GM21423 (cell line): ENCODE results near the gene HOXA3.

ENCODE experiments used
- ATAC-seq: cut with Tn5 transposase; IDR thresholded peaks from one replicate; pipeline ENCODE4 v1.9.1; 2021; ENCODE audit warnings: mild to moderate bottlenecking, moderate library complexity; ENCODE audit not compliant: unreplicated experiment

The HOXA3 gene

GRCh38 chr7:27189997-27190748 is 37.8 kb upstream of the HOXA3 start:
- ATAC-seq: no peak

- no peak for ATAC-seq
Measured at GRCh38 chr7:27189295-27189996, 37.1 kb upstream of the HOXA3 start.

GRCh38 chr7:27188386-27189294 is 36.3 kb upstream of the HOXA3 start:
- no peak for ATAC-seq

- no peak for ATAC-seq
Measured at GRCh38 chr7:27187475-27188385, 35.3 kb upstream of the HOXA3 start.

GRCh38 chr7:27186668-27187474 is 34.5 kb upstream of the HOXA3 start:
- ATAC-seq: no peak

GRCh38 chr7:27185854-27186667 is 33.7 kb upstream of the HOXA3 start:
- no peak for ATAC-seq

- ATAC-seq: no peak
Measured at GRCh38 chr7:27185013-27185853, 32.9 kb upstream of the HOXA3 start, which contains the start of gene HOXA11. HOXA11 (minus strand) TSS chr7:27185232; CDS start chr7:27185144, 88 bp downstream.

GRCh38 chr7:27184337-27185012 is 32.1 kb upstream of the HOXA3 start:
- no peak for ATAC-seq

- no peak for ATAC-seq
Measured at GRCh38 chr7:27183682-27184336, 31.4 kb upstream of the HOXA3 start.

- ATAC-seq: no peak
Measured at GRCh38 chr7:27182861-27183681, 30.7 kb upstream of the HOXA3 start.

GRCh38 chr7:27182285-27182841 is 30.0 kb upstream of the HOXA3 start:
- ATAC-seq: no peak

GRCh38 chr7:27181795-27182275 is 29.5 kb upstream of the HOXA3 start:
- ATAC-seq: no peak

- no peak for ATAC-seq
Measured at GRCh38 chr7:27180431-27181420, 28.3 kb upstream of the HOXA3 start.
